Hematopoietic multipotent progenitor cell (in vitro differentiated cells): ENCODE results near the gene PPIF. TPM values are rescaled to one million over a fixed set of nuclear protein-coding genes. Genes with fewer than 3 reads are reported as not detected.

Experiments
- DNase-seq, 3 donors: peaks; one replicate each; pipeline ENCODE4 v3.0.0-alpha.2; 2011 to 2015; ENCODE audit warnings: low read depth in 2 of 3, low spot score in 2 of 3
- total RNA-seq: library from RNA; depleted of rRNA; stranded (reverse); fragments of >200 nt; gene quantifications from one replicate; pipeline ENCODE4 v1.2.3, GENCODE V29; 2012

The PPIF gene
- total RNA-seq, 1 donor, result 38.8 TPM

- no peak for DNase-seq
Observed at GRCh38 chr10:79313320-79313719, 33.9 kb upstream of the PPIF start.

- DNase-seq, result no peak
Observed at GRCh38 chr10:79313911-79314439, 33.3 kb upstream of the PPIF start.

GRCh38 chr10:79314761-79315601, 32.3 kb upstream of the PPIF start:
- no peak for DNase-seq

- no peak for DNase-seq
Observed at GRCh38 chr10:79315602-79315920, 31.7 kb upstream of the PPIF start.

- DNase-seq, result peak in 1 of 3 donors; percentile 58
Observed at GRCh38 chr10:79316671-79317431, 30.4 kb upstream of the PPIF start.

GRCh38 chr10:79318369-79318768, 28.9 kb upstream of the PPIF start:
- DNase-seq, result peak in 1 of 3 donors; percentile 51

- no peak for DNase-seq
Observed at GRCh38 chr10:79319115-79319771, 28.0 kb upstream of the PPIF start.

GRCh38 chr10:79320316-79320715, 27.0 kb upstream of the PPIF start:
- no peak for DNase-seq

GRCh38 chr10:79320820-79321493, 26.3 kb upstream of the PPIF start:
- DNase-seq, result peak in 2 of 3 donors; percentile 37 to 51

- no peak for DNase-seq
Observed at GRCh38 chr10:79321494-79321882, 25.8 kb upstream of the PPIF start.

GRCh38 chr10:79321951-79322350, 25.3 kb upstream of the PPIF start:
- no peak for DNase-seq

- peak; percentile 57 to 95 (median 87) for DNase-seq
Observed at GRCh38 chr10:79322616-79323543, 24.4 kb upstream of the PPIF start.

- no peak for DNase-seq
Observed at GRCh38 chr10:79323602-79324001, 23.7 kb upstream of the PPIF start.

GRCh38 chr10:79324032-79324695, 23.1 kb upstream of the PPIF start:
- DNase-seq, result no peak

GRCh38 chr10:79326361-79327089, 20.7 kb upstream of the PPIF start:
- DNase-seq, result no peak

- DNase-seq, result no peak
Observed at GRCh38 chr10:79327090-79327457, 20.2 kb upstream of the PPIF start.

GRCh38 chr10:79328147-79328701, 19.0 kb upstream of the PPIF start:
- DNase-seq, result no peak
